Mesenchymal stem cell (in vitro differentiated cells and primary cell): ENCODE results near the gene RYR1.

Source experiments
- DNase-seq: peaks from one replicate; pipeline ENCODE4 v3.0.0-alpha.2; 2013
- H2AFZ ChIP-seq: one replicate; pipeline ENCODE4 v1.6.1; 2013; ENCODE audit warnings: low read depth, mild to moderate bottlenecking, control low read depth, inconsistent platforms, low read length, moderate library complexity
- H2AK5ac ChIP-seq: 2 replicates; pipeline ENCODE4 v1.6.1; 2013; ENCODE audit warnings: low read length, moderate library complexity, mild to moderate bottlenecking, inconsistent platforms; ENCODE audit not compliant: severe bottlenecking
- H2BK120ac ChIP-seq: one replicate; pipeline ENCODE4 v1.6.1; 2013; ENCODE audit warnings: low read depth, mild to moderate bottlenecking, inconsistent platforms, low read length, moderate library complexity
- H2BK12ac ChIP-seq, 2 experiments: one replicate each; pipeline ENCODE4 v1.6.1; 2013; ENCODE audit warnings: inconsistent platforms in 2 of 2, low read length in 2 of 2, mild to moderate bottlenecking in 2 of 2, moderate library complexity in 2 of 2, control low read depth in 1 of 2
- H2BK15ac ChIP-seq: one replicate; pipeline ENCODE4 v1.6.1; 2013; ENCODE audit warnings: mild to moderate bottlenecking, low read depth, inconsistent platforms; ENCODE audit not compliant: poor library complexity, severe bottlenecking
- H2BK5ac ChIP-seq: 2 replicates; pipeline ENCODE4 v1.6.1; 2013; ENCODE audit warnings: low read depth, mild to moderate bottlenecking, low read length, control low read depth, inconsistent platforms; ENCODE audit not compliant: poor library complexity, severe bottlenecking
- H3K14ac ChIP-seq, 2 experiments: one replicate each; pipeline ENCODE4 v1.6.1; 2013; ENCODE audit warnings: inconsistent platforms in 2 of 2, low read length in 2 of 2, control low read depth in 1 of 2, mild to moderate bottlenecking in 1 of 2, moderate library complexity in 1 of 2
- H3K18ac ChIP-seq, 2 experiments: one replicate each; pipeline ENCODE4 v1.6.1; 2013; ENCODE audit warnings: inconsistent platforms in 2 of 2, low read length in 2 of 2, control low read depth in 1 of 2, low read depth in 1 of 2, mild to moderate bottlenecking in 1 of 2
- H3K23ac ChIP-seq, 2 experiments: one replicate each; pipeline ENCODE4 v1.6.1; 2013; ENCODE audit warnings: inconsistent platforms in 2 of 2, low read length in 2 of 2, mild to moderate bottlenecking in 2 of 2, moderate library complexity in 2 of 2, control low read depth in 1 of 2
- H3K27ac ChIP-seq: 2 replicates; pipeline ENCODE4 v1.5.1; 2013; ENCODE audit warnings: mild to moderate bottlenecking, moderate library complexity, low read length, control low read depth, inconsistent platforms; ENCODE audit not compliant: poor library complexity, severe bottlenecking
- H3K27me3 ChIP-seq, 2 experiments: 2 replicates each; pipeline versions ENCODE4 v1.6.1 to v1.7.0; 2013; ENCODE audit warnings: low read length in 2 of 2, mild to moderate bottlenecking in 2 of 2, moderate library complexity in 2 of 2, control low read depth in 1 of 2, inconsistent platforms in 1 of 2; ENCODE audit not compliant: control insufficient read depth in 1 of 2, insufficient read depth in 1 of 2
- H3K36me3 ChIP-seq, 2 experiments: 2 replicates each; pipeline versions ENCODE4 v1.6.1 to v1.7.0; 2013; ENCODE audit warnings: low read length in 2 of 2, control low read depth in 1 of 2, inconsistent platforms in 1 of 2, low read depth in 1 of 2, mild to moderate bottlenecking in 1 of 2; ENCODE audit not compliant: insufficient read depth in 2 of 2, control insufficient read depth in 1 of 2
- H3K4ac ChIP-seq, 2 experiments: one replicate each; pipeline ENCODE4 v1.6.1; 2013; ENCODE audit warnings: inconsistent platforms in 2 of 2, low read length in 2 of 2, mild to moderate bottlenecking in 2 of 2, moderate library complexity in 2 of 2, control low read depth in 1 of 2, low read depth in 1 of 2
- H3K4me1 ChIP-seq: 2 replicates; pipeline ENCODE4 v1.6.1; 2013; ENCODE audit warnings: low read depth, low read length, control low read depth; ENCODE audit not compliant: control insufficient read depth, insufficient read depth
- H3K4me2 ChIP-seq: 2 replicates; pipeline ENCODE4 v1.6.1; 2013; ENCODE audit warnings: low read length, mild to moderate bottlenecking, inconsistent platforms; ENCODE audit not compliant: poor library complexity, severe bottlenecking
- H3K4me3 ChIP-seq, 2 experiments: 2 replicates each; pipeline versions ENCODE4 v1.5.1 to v1.7.0; 2013; ENCODE audit warnings: low read length in 2 of 2, mild to moderate bottlenecking in 2 of 2, control low read depth in 1 of 2, low read depth in 1 of 2; ENCODE audit not compliant: insufficient read depth in 1 of 2
- H3K79me1 ChIP-seq: replicated peaks from 2 replicates; pipeline ENCODE4 v1.6.1; 2013; ENCODE audit warnings: mild to moderate bottlenecking, control low read depth, low read length, inconsistent platforms; ENCODE audit not compliant: poor library complexity, severe bottlenecking
- H3K9ac ChIP-seq: 2 replicates; pipeline ENCODE4 v1.7.0; 2013; ENCODE audit warnings: mild to moderate bottlenecking, low read length, moderate library complexity
- H3K9me3 ChIP-seq: 2 replicates; pipeline ENCODE4 v1.7.0; 2013; ENCODE audit warnings: mild to moderate bottlenecking, low read length; ENCODE audit not compliant: control insufficient read depth
- H4K8ac ChIP-seq: one replicate; pipeline ENCODE4 v1.6.1; 2013; ENCODE audit warnings: inconsistent platforms, mild to moderate bottlenecking, low read length, moderate library complexity
- H4K91ac ChIP-seq: one replicate; pipeline ENCODE4 v1.6.1; 2013; ENCODE audit warnings: mild to moderate bottlenecking, low read length, inconsistent platforms
- WGBS: methylation state at CpG from one replicate; pipeline ENCODE4 v1.1.7; 2013; ENCODE audit warnings: mixed read lengths; 5-methylcytosine and 5-hydroxymethylcytosine counted together

Gene RYR1

DNA sequence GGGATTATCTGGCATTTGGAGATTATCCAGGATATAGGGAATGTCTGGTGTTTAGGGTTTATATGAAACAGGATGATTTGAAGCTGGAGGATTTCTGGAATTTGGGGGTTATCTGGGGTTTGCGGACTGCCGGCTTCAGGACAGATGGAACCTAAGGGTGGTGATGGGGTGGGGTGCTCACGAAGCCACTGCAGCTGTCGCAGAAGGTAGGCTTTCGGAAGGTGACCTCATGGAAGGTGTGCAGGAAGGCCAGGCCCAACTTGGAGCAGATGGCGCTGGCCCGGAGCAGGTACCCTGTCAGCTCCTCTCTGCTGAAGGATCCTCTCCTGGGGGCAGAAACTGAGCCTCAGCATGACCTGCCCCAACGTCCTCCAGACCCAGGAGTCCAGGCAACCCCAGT lies 21.0 kb upstream of the RYR1 start:
- H3K14ac ChIP-seq: no peak overlapping the region
- H2BK15ac ChIP-seq: no peak overlapping the region
- no peaks in the 10 kb centered on the region for H3K9me3 ChIP-seq
- H2BK12ac ChIP-seq: no peak overlapping the region
- no peak overlapping the region for H2BK5ac ChIP-seq
- no peak overlapping the region for H4K8ac ChIP-seq
- H3K23ac ChIP-seq: no peak overlapping the region
- no peak overlapping the region for H2AFZ ChIP-seq
- H3K4me3 ChIP-seq: no peak overlapping the region
- no peak overlapping the region for H3K4ac ChIP-seq
- DNase-seq: no peak
- H2BK120ac ChIP-seq: no peak overlapping the region
- H4K91ac ChIP-seq: no peak overlapping the region
- H3K9ac ChIP-seq: no peak overlapping the region
- no peak overlapping the region for H2AK5ac ChIP-seq
- WGBS: 91% methylated on average over 8 of the region's 8 CpGs
- peaks cover 10 to 25% of the 10 kb centered on the region in 2 experiments for H3K27me3 ChIP-seq
- no peak overlapping the region for H3K4me2 ChIP-seq
- no peaks in the 10 kb centered on the region for H3K36me3 ChIP-seq
- no peak overlapping the region for H3K18ac ChIP-seq
- peaks cover 4% of the 10 kb centered on the region for H3K4me1 ChIP-seq
- no peak overlapping the region for H3K27ac ChIP-seq
- H3K79me1 ChIP-seq: no peaks in the 10 kb centered on the region

DNA sequence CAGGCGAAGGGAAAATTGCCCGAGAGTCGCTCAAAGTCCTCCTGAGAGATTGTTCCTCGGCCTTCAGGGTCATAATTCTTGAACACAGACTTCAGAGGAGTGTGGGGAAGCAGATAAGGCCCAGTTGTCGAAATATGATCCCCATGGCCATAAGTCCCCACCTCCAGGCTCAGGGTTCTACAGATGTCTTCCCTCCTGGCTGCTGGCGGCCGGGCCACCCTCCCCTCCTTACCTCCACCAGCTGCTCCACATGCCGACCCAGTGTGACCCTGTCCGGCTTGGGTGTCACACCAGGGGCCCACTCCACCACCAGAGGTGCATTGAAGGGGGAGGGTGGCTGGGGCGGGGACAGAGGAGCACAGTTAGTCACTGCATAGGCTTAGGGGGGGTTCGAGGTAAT lies 20.5 kb upstream of the RYR1 start:
- WGBS: 70% methylated on average over 8 of the region's 11 CpGs
- Histone ChIP-seq H2AFZ (no peak overlapping the region), H3K79me1 (no peaks in the 10 kb centered on the region), H3K27me3 (peaks cover 14 to 30% of the 10 kb centered on the region in 2 experiments), H4K8ac (no peak overlapping the region), H3K4me3 (no peak overlapping the region), H2BK5ac (no peak overlapping the region), H3K4me1 (peaks cover 8% of the 10 kb centered on the region), H3K36me3 (no peaks in the 10 kb centered on the region), H3K18ac (no peak overlapping the region), H2BK15ac (no peak overlapping the region), H3K14ac (no peak overlapping the region), H2BK120ac (no peak overlapping the region), H3K9me3 (no peaks in the 10 kb centered on the region), H3K27ac (no peak overlapping the region), H3K9ac (no peak overlapping the region), H4K91ac (no peak overlapping the region), H2BK12ac (no peak overlapping the region), H3K4me2 (no peak overlapping the region), H2AK5ac (no peak overlapping the region), H3K23ac (no peak overlapping the region), H3K4ac (no peak overlapping the region)
- DNase-seq: no peak

DNA sequence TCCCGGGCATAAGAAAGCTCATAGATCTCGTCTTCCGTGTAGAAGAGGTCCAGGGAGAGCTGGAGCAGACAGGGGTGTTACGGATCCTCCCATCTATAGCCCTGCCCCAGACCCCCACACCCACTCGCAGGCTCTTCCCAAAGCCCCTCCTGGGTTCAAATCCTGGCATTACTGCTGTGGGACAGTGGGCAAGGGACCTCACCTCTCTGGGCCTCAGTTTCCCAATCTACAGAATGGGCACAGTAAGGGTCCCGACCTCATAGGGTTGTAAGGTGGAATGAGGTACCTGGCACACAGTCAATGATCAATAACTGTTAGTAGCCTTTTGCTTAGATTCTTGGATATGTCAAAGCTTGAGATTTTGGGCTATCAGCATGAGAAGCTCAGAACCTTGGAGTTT lies 20.1 kb upstream of the RYR1 start:
- Histone ChIP-seq H2AFZ (no peak overlapping the region), H3K4me3 (no peak overlapping the region), H3K79me1 (no peaks in the 10 kb centered on the region), H3K27me3 (peaks cover 19 to 35% of the 10 kb centered on the region in 2 experiments), H3K18ac (no peak overlapping the region), H3K4ac (no peak overlapping the region), H2AK5ac (no peak overlapping the region), H3K27ac (no peak overlapping the region), H2BK120ac (no peak overlapping the region), H2BK15ac (no peak overlapping the region), H3K9me3 (no peaks in the 10 kb centered on the region), H4K91ac (no peak overlapping the region), H4K8ac (no peak overlapping the region), H3K9ac (no peak overlapping the region), H3K4me2 (no peak overlapping the region), H3K4me1 (peaks cover 12% of the 10 kb centered on the region), H2BK5ac (no peak overlapping the region), H3K36me3 (no peaks in the 10 kb centered on the region), H3K14ac (no peak overlapping the region), H2BK12ac (no peak overlapping the region), H3K23ac (no peak overlapping the region)
- 97% methylated on average over 4 of the region's 6 CpGs for WGBS
- no peak for DNase-seq

DNA sequence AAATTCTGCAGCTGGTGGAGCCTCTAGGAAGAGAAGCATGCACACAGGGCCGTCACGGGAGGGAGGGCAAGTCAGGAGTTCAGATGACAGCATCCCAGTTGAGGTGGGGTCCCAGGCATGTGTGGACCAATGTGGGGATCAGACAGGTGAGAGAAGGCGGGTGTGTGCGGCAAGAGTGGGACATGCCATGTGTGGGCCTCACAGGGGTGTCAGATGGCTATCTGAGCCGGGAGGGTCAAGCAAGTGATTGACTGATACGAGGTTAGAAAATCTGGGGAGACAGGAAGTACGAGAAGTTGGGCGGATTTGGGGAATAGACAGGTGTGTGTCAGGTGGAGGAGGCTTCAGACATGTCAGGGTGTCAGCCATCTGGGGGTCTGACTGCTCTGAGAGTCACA lies 16.3 kb upstream of the RYR1 start:
- Histone ChIP-seq H3K27me3 (peaks cover 42 to 61% of the 10 kb centered on the region in 2 experiments), H3K14ac (no peak overlapping the region), H2BK120ac (no peak overlapping the region), H3K4ac (no peak overlapping the region), H3K18ac (no peak overlapping the region), H3K23ac (no peak overlapping the region), H3K4me2 (no peak overlapping the region), H3K4me3 (no peak overlapping the region), H3K27ac (no peak overlapping the region), H2BK5ac (no peak overlapping the region), H3K9ac (no peak overlapping the region), H3K4me1 (peaks cover 8% of the 10 kb centered on the region), H2AFZ (no peak overlapping the region), H4K91ac (no peak overlapping the region), H4K8ac (no peak overlapping the region), H3K36me3 (no peaks in the 10 kb centered on the region), H2AK5ac (no peak overlapping the region), H3K9me3 (no peaks in the 10 kb centered on the region), H2BK12ac (no peak overlapping the region), H3K79me1 (no peaks in the 10 kb centered on the region), H2BK15ac (no peak overlapping the region)
- no peak for DNase-seq
- 79% methylated on average over 8 of the region's 8 CpGs for WGBS
